Type B pancreatic cell (in vitro differentiated cells): ENCODE measurements around the gene NRCAM. TPM values are rescaled to one million over a fixed set of nuclear protein-coding genes. Genes with fewer than 3 reads are reported as not detected.

Experiments
- DNase-seq: peaks from one replicate; pipeline ENCODE4 v3.0.0; 2021; ENCODE audit warnings: mixed read lengths; ENCODE audit not compliant: unreplicated experiment; ENCODE audit errors: extremely low spot score
- H3K27ac Mint-ChIP-seq: 2 replicates; pipeline ENCODE4 v1.8.0; 2021; ENCODE audit warnings: mild to moderate bottlenecking, mixed read lengths
- H3K27me3 Mint-ChIP-seq: 2 replicates; pipeline ENCODE4 v1.8.0; 2021; ENCODE audit warnings: mixed read lengths
- H3K36me3 Mint-ChIP-seq: 2 replicates; pipeline ENCODE4 v1.8.0; 2021; ENCODE audit warnings: mixed read lengths
- H3K4me1 Mint-ChIP-seq: one replicate; pipeline ENCODE4 v1.8.0; 2021; ENCODE audit warnings: mixed read lengths; ENCODE audit not compliant: unreplicated experiment
- H3K4me3 Mint-ChIP-seq: 2 replicates; pipeline ENCODE4 v1.8.0; 2021; ENCODE audit warnings: mild to moderate bottlenecking, mixed read lengths
- H3K9me3 Mint-ChIP-seq: 2 replicates; pipeline ENCODE4 v1.8.0; 2021; ENCODE audit warnings: mixed read lengths
- total RNA-seq: library from RNA; stranded (reverse); gene quantifications from 2 replicates; pipeline ENCODE4 v1.2.1, GENCODE V29; 2021; ENCODE audit warnings: low replicate concordance
- TF ChIP-seq, protein P1 (sequence below): fragments of 200-600 bp; sonication (generic); conservative IDR thresholded peaks from 2 replicates; pipeline ENCODE4 v1.5.0; 2021; ENCODE audit warnings: antibody characterized with exemption, mild to moderate bottlenecking

The NRCAM gene
- total RNA-seq, 1 donor from 2014 or later, result 41.0 TPM

DNA sequence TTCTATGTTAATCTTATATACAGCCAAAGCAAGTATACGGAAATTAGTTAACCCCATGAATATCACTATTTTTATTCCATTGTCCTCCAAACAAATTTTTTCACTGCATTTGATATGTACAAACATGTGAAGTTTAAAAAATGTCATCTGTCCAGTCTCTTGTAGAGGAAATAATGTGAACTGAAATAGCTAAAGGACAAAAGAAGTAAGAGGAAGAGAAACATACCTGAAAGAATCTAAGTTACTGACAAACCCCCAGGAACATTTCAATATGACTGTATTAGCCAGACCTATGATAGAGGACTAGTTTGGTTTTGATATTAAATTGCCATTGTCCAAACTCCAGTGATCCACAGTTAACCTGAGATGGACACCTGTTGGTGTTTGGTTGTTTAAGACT lies 80.6 kb downstream of the NRCAM start:
- H3K27ac Mint-ChIP-seq, result no peak overlapping the region

DNA sequence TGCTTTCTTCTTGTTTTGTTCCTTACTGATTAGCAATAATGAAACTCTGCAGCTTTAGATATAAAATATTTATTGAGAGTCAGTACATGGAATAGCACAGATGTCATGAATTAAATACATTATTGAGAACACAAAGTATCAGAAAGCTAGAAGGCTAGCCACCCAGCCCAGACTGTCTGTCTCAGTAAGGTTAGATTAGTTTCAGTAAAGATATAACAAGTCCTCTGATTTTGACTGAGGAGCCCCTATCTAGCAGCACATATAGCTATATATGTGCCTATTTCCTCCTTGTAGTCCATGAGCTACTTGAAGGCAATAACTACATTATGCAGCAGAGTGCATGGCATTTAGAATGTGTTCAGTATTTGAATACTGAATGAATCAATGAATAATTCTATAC lies 81.3 kb downstream of the NRCAM start:
- Mint-ChIP-seq H3K36me3 (peaks cover 4% of the 10 kb centered on the region), H3K27ac (no peak overlapping the region), H3K4me3 (no peak overlapping the region), H3K27me3 (no peaks in the 10 kb centered on the region), H3K4me1 (no peaks in the 10 kb centered on the region), H3K9me3 (peaks cover 5% of the 10 kb centered on the region)
- TF ChIP-seq, protein P1, sequence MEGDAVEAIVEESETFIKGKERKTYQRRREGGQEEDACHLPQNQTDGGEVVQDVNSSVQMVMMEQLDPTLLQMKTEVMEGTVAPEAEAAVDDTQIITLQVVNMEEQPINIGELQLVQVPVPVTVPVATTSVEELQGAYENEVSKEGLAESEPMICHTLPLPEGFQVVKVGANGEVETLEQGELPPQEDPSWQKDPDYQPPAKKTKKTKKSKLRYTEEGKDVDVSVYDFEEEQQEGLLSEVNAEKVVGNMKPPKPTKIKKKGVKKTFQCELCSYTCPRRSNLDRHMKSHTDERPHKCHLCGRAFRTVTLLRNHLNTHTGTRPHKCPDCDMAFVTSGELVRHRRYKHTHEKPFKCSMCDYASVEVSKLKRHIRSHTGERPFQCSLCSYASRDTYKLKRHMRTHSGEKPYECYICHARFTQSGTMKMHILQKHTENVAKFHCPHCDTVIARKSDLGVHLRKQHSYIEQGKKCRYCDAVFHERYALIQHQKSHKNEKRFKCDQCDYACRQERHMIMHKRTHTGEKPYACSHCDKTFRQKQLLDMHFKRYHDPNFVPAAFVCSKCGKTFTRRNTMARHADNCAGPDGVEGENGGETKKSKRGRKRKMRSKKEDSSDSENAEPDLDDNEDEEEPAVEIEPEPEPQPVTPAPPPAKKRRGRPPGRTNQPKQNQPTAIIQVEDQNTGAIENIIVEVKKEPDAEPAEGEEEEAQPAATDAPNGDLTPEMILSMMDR, result no peak
- DNase-seq, result no peak

More for the DNA sequence above, 80.6 kb downstream of the NRCAM start:
- no peaks in the 10 kb centered on the region for H3K27me3 Mint-ChIP-seq
- peaks cover 5% of the 10 kb centered on the region for H3K9me3 Mint-ChIP-seq
- peaks cover 4% of the 10 kb centered on the region for H3K36me3 Mint-ChIP-seq
- H3K4me1 Mint-ChIP-seq, result no peaks in the 10 kb centered on the region
- no peak overlapping the region for H3K4me3 Mint-ChIP-seq
- TF ChIP-seq, protein P1, result no peak
- DNase-seq, result no peak

DNA sequence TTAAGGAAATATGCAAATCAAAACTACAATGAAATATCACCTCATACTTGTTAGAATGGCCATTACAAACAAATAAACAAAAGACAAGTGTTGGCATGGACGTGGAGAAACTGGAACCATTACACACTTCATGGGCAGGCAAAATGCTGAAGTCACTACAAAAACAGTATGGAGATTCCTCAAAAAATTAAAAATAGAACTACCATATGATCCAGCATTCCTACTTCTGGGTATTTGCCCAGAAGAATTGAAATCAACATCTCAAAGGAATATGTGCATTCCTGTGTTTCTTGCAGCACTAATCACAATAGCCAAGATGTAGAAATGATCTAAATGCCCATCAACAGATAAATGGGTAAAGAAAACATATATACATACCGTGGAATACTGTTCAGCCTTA lies 83.6 kb downstream of the NRCAM start:
- no peak overlapping the region for H3K27ac Mint-ChIP-seq
- no peaks in the 10 kb centered on the region for H3K27me3 Mint-ChIP-seq
- H3K9me3 Mint-ChIP-seq, result peaks cover 5% of the 10 kb centered on the region
- TF ChIP-seq, protein P1, result no peak
- no peak overlapping the region for H3K4me3 Mint-ChIP-seq
- no peak for DNase-seq
- H3K4me1 Mint-ChIP-seq, result no peaks in the 10 kb centered on the region
- peaks cover 4% of the 10 kb centered on the region for H3K36me3 Mint-ChIP-seq

DNA sequence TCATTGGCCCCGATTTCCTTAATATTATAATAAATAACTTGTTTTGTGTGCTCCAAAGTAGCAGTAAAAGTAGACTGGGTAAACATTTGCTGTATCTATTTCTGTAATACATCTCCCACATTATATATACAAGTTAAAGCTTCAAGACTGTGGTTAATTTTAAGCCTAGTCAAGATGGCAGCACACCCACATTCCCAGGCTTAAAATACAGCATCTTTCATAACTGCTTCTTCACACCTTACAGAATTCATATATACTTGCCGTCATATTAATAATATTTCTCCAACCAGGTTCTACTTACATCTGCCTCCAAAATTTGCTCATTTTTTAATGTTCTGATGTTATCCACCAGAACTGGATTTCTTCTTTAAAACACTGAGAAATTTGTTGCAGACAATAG lies 85.6 kb downstream of the NRCAM start:
- Mint-ChIP-seq H3K36me3 (peaks cover 4% of the 10 kb centered on the region), H3K9me3 (peaks cover 5% of the 10 kb centered on the region), H3K4me3 (no peak overlapping the region), H3K4me1 (no peaks in the 10 kb centered on the region), H3K27me3 (no peaks in the 10 kb centered on the region), H3K27ac (no peak overlapping the region)
- DNase-seq, result no peak
- TF ChIP-seq, protein P1, result no peak

DNA sequence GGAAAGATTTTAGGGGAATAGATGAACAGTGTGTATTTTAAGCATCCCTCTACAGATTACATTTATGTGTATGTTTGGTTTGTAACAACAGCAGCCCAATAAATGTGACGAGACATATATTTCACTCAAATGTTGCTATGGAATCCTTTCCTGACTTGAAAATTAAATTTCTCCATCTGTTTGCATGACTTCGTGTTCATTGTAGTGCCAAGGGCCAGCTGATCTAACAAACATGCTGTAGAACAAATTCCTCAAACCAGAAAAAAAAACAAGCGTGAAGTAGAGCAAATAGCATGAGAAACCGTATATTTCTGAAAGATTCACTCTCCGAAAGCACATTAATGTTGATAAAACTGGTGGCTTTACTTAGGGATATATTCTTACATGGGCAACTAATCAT lies 87.8 kb downstream of the NRCAM start:
- Mint-ChIP-seq H3K4me3 (no peak overlapping the region), H3K4me1 (no peaks in the 10 kb centered on the region), H3K27me3 (no peaks in the 10 kb centered on the region), H3K36me3 (peaks cover 4% of the 10 kb centered on the region), H3K27ac (no peak overlapping the region), H3K9me3 (peaks cover 5% of the 10 kb centered on the region)
- TF ChIP-seq, protein P1, result no peak
- no peak for DNase-seq

DNA sequence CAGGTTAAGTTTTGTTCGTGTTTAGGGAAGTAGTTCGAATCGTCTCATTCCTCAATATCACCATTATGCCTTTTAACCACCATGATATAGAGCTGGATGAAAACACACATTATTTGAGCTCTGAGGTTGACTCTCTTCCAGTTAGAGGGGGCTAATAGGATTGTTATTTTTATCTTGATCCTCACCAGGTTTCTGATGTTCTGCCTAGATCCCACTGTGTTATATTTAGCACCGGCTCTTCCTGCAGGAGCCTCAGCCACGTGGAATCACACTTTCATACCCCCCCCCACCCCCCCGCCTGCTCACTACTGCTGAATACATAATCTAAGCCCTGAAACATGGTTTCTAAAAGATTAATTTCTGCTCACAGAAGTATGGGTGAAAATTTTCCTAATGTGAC lies 88.3 kb downstream of the NRCAM start:
- Mint-ChIP-seq H3K27me3 (no peaks in the 10 kb centered on the region), H3K36me3 (peaks cover 4% of the 10 kb centered on the region), H3K4me1 (no peaks in the 10 kb centered on the region), H3K27ac (no peak overlapping the region), H3K4me3 (no peak overlapping the region), H3K9me3 (peaks cover 5% of the 10 kb centered on the region)
- TF ChIP-seq, protein P1, result no peak
- DNase-seq, result no peak
